Measurements from ENCODE around the gene TRIM44.
"Not testable (repeated sequence)": the region's sequence is repeated elsewhere in the genome, so short reads cannot be mapped to it uniquely, and the experiment has no call there.

TRIM44 gene

DNA sequence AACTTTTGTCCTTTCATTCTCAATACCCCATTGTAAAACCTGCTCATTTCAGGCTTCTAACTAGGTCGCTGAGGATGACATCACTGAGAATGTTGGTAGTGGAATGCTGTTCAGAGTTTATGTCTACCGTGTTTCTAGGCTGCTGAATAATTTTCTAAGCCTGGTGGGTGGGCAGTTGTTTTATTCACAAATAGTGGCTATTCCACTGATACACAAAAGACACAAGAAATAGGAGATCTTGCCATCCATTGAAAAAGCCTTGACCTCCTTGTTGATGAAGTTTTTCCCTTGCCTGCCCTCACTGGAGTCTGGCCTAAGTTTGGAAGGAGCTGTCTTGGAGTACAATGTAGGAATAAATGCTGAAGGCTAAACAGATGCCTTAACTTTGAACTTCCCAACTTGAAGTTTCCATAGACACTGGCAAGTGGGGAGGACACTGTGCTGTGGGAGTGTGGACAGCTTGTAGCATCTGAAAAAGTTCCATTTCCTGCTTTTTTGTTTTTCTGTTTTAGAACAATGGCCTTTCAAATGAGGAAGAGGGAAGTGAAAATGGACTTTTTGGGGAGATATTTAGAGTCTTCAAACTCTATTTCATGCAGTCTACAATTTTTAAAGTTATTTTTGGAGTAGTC lies 59.2 kb downstream of the TRIM44 start:
- peak; percentile 61 for DNase-seq

DNA sequence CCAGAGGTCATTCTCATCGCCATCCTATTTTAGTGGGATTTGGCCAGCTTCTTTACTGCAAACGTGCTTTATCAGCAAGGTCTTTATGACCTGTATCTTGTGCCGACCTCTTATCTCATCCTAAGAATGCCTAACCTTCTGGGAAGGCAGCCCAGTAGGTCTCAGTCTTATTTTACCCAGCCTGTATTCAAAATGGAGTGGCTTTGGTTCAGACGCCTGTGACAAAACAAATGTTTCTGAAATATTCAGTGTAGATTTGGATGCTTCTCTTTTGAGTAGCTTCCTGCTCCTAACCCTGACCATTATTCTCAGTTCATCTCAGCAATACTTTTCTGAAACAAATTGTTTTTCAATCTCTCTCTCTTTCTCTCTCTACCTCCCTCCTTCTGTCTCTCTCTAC lies 60.1 kb downstream of the TRIM44 start:
- DNase-seq = no peak

DNA sequence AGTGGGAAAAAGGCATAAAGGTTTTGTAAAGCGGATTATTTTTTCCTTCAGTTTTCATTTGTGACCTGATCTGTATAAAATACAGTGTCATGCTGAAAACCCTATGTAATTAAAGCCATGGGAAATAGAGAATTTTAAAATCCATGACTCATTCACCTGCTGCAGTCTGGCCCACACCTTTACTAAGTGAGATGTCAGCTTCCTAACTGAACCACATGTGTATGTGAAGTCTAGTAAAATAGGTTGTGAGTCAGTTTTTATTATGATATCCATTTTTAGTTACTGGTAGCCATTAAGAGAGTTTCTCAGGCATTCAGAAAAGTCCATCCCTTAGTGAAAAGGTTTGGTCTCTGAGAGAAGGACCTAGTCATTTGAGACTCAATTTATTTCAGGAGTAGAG lies 60.9 kb downstream of the TRIM44 start:
- DNase-seq = no peak

DNA sequence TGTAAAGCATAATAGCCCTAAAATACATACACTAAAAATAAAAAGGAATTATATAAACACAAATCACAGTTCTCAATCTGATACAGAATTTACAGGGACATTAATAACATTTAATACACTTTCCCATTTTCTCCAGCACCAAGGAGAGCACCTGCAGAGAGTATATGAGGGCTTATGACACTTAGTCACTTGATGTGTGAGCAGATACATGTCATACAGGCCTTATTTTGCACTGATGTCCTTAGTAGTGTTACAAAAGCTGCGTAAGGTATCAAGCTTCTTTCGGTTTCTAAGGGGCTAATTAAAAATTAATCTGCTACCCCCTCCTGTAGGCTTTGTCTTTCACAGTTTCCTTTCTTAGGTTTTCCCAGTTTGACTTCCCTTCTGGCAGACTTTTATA lies 61.3 kb downstream of the TRIM44 start:
- DNase-seq = no peak

DNA sequence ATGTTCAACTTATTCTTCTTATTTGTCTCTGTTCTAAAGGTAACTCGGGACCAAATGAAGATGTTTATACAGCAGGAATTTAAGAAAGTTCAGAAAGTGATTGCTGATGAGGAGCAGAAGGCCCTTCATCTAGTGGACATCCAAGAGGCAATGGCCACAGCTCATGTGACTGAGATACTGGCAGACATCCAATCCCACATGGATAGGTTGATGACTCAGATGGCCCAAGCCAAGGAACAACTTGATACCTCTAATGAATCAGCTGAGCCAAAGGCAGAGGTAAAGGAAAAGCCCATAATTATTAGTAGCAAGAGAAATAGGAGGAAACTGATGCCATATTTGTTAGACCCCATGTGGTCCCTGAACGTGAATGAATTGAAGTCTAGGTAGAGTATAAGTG lies 63.3 kb downstream of the TRIM44 start:
- DNase-seq = no peak

DNA sequence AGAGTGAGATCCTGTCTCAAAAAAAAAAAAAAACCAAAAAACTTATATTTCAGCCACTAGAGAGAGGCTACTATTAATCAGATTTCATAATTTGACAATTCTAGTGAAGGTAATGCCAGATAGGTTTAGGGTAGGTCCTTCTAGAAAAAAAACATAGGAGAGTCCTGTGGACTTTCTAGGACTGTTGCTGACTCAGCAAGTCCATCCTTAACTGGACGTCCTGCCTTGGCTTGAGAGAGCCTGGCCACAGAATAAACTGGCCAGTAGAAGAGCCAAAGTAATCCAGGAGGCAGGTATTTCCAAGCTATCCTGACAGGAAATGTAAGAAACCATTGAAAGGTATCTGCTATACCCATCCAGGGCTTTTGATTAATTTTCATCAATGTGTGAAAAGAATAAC lies 64.6 kb downstream of the TRIM44 start:
- no peak for DNase-seq

DNA sequence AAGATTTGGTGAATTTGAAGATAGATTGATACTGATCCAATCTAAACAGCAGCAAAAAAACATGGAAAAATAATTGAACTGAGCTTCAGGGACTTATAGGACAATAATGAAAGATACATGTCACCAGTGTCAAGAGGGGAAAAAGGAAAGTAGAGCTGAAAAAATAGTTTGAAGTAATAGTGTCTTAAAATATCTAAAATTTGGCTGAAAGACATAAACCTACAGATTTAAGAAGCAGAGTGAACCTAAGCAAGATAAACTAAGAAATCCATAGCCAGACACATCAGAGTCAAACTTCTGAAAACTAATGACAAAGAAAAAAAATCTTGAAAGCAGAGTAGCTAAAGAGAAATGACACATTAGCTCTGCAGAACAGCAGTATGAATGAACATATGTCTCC lies 67.7 kb downstream of the TRIM44 start:
- DNase-seq = no peak

DNA sequence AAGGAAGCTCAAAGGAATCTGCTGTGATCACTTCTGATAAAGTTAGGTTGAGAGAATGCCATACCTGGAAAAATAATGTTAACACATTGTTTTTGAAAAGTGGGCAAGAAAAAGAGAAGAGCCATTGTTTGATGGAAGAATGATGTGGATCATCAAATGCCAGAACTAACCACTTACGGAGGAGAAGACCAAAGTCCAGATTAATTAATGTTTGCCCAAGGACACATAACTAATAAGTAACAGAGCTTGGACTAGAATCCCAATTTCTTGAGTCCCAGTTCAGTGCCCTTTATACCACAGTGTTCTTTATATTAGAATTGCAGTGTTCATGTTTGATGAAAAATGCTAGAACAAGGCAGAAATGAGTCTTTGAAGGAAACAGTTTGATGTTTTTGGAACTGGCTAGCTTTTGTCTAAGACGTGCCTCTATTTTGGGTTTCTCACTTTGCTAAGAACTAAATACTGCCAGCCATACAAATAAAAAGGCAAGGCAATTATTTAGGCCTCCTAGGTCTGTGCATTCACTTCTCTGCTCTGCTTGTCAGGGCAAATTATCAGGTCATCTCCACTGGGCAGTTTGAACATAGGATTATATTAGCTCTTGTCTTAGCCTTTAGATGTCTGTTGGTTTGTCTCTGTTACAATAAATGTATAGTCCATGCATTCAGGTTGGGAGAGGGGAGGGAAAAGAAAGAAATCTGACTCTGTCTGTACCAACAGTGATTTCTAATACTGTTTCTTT lies 72.3 kb downstream of the TRIM44 start:
- peak; percentile 49 for DNase-seq

DNA sequence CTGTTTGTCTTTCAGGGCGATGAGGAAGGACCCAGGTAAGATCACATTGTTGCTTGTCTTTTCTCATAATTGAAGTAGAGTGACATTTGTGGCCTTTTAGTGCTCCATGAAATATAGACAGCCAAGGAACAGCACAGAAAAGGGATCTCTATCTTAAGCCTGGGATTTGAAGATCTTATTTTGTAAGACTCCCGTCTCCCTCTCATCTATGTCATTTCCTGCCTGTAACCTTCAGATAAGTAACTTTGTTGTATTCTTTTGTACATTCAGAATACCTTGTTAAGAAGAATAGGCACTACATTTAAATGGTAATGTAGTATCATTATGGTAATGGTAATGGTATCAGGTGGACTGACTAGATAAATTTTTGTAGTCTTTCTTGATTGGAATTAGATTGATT lies 72.8 kb downstream of the TRIM44 start:
- no peak for DNase-seq

DNA sequence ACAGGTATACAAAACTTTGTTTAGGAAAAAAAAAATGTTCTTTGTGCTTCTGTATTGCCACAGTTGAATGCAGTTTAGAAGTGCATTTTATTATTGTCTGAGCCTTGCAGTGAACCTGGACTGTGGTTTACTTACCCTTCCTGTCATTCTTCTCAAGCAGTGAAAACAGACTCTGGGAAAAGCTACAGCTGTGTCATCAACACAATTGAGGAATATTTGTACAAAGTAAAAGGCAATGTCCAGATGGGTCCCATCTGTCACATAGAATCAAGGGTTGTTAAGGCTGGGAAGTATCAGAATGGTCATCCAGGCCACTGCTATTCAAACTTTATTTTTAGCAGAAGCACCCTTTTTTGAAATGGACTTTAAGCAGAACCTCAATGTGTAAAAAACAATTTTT lies 73.3 kb downstream of the TRIM44 start:
- DNase-seq = no peak

DNA sequence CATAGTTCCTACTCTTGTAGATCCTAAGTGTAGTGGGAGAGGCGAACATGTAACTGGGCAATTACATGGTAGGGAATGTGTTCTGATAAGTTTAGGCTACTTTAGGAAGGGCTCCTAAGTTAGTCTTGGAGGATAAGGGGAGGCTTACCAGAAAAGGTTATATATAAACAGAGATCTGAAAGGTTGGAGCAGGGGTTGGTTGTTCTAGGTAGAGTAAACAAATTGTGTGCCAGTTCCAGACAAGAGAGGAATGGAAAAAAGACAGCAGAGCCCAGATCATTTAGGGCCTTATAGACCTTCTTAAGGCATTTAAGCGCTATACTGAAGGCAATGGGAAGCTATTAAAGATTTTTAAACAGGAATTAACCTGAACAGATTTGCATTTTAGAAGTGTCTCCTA lies 74.4 kb downstream of the TRIM44 start:
- DNase-seq = no peak

DNA sequence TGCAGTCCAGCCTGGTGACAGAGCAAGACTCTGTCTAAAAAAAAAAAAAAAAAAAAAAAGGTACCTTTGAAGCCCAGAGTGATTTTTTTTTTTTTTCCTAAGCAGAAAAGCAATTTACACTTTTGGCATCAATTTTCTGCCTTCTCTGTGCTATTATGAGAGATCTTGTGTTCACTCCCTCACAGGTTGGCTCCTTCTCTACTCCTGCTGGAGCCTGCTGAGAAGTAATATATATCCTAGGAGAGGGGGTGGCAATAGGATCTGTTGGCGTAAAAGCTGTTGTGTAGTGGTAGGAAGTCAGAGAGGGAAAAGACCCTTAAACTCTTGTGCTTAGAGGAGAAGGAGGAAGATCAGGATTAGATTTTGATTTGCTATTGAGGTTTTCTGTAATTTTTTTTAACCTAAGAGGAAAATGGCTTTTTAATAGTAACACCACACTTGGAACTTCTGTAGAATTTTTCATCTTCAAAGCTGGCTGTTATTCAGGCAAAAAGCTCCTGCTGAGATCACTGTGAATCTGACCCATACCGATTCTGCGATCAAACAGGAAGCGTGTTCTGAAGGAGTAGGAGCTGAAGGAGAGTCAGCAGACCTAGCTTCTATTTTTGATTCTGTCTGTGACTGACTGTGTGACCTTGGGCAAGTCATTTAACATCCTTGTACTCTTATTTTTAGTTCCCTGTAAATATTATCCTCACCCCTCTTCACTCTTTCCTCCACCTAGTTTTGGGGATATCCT lies 77.7 kb downstream of the TRIM44 start:
- DNase-seq = no peak

DNA sequence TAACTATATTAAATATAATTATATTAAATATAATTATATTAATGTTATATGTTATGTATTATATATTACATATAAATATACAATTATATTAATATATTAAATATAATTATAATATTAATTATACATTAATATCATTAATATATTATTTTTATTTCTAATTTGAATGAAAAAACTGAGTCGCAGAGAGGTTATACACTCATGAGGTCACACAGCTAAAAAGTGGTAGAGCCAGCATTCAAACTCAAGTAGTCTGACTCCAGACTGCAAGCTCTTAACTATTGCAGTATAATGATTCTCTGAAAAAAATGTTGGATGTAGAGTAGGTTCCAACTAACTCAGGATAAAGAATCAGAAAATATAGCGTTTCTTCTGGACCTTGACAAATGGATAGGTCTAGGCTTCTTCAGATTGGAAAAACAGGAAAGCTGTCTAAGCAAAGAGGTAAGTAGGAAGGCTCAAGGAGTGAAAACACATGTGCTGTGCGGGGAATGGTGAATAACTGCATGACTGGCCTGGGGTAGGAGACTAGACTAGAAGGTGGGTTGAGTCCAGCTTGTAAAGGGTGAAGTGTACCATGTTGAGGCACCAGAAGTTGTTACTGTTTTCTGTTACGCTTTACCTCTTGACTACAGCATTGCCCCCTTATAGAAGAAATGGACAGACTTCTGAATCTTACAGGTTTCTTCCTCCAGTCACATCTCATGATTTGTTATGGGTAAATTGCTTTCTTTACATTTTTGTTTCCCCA lies 80.3 kb downstream of the TRIM44 start:
- DNase-seq = no peak

DNA sequence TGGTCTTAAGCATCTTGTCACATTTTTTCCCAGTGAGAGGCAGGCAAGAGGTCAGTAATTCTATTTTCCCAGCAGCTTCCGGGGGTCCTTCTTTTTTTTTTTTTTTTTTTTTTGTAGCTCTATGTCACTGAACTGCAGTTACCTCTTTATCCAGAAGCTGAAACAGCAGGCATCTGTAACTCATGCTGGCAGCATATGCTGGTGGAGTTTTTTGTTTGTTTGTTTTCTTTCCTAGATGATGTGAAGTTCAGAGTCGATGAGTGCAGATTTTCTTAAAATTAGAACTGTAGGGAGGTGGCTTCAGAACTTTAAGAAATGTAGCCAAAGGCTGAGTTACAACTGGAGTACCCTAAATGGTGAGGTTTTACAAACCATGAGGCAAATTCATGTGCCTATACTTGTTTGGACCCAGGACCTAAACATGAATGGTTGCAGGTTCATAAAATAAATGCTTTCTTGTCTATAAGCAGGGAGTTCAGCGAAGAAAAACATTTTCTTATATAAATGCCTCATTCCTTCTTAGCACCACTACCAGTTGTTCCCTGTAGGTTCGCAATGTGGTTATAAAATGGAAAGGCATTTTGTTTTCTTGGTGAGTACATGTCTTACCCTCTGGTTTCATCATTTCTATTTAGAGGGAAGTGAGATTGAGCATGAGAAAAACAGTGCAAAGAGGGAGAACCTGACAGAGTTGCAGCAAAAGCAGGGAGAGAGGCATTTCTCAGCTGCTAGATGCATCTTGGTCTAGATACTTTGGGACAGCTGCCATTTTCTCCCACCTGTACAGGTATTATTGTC lies 84.0 kb downstream of the TRIM44 start:
- DNase-seq = no peak

DNA sequence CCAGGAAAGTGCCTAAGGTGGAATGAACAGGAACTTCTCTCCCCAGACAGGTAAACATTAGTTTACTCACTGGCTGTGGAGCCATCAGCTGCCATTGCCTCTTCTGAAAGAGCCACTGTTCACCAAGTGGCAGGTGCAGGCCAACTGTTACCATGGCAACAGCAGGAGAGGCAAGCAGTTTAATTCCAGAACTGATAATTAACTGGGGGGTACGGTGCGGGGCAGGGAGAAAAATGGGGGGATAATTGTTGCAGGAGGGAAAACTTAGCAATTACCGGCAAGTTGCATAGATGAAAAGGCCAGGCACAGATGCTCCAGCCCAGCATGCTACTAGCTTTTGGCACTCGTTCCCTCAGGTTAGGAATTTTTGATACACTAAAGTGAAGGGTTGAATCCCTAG lies 85.1 kb downstream of the TRIM44 start:
- DNase-seq = peak; percentile 49

DNA sequence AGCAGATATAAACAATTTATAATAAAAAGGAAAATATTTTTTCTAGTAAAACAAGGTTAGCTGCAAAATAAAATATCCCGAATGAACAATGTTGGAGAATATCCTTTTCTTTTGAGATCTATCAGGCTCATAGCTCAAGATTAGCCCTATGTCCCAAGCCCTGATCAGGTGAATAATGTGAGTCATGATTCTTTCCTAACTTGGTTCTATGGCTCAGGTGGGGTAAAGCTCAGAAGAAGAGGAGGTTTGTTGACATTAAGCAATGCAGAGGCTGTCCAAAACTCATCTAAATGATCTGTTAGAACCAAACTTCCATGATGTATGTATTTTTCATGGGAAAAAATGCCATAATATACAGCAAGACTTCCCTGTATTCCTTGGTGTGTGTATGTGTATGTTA lies 86.1 kb downstream of the TRIM44 start:
- no peak for DNase-seq

DNA sequence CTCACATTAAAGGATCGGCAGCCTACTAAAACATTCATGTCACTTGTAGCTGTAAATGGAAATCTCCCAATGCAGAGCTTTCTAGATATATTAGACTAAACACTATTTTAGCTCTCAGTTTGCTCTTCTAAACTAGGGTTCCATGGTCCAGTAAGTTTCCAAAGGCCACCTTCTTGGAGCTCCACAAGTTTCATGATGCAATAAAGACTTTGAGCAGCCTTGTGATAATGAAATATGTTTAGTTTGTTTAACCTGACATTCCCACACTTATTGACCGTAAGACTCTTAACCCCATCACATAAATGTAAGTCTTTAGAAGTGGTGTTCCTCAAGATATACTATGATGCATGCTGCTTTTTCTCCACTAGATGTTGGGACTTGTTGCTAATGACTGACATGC lies 87.7 kb downstream of the TRIM44 start:
- no peak for DNase-seq

DNA sequence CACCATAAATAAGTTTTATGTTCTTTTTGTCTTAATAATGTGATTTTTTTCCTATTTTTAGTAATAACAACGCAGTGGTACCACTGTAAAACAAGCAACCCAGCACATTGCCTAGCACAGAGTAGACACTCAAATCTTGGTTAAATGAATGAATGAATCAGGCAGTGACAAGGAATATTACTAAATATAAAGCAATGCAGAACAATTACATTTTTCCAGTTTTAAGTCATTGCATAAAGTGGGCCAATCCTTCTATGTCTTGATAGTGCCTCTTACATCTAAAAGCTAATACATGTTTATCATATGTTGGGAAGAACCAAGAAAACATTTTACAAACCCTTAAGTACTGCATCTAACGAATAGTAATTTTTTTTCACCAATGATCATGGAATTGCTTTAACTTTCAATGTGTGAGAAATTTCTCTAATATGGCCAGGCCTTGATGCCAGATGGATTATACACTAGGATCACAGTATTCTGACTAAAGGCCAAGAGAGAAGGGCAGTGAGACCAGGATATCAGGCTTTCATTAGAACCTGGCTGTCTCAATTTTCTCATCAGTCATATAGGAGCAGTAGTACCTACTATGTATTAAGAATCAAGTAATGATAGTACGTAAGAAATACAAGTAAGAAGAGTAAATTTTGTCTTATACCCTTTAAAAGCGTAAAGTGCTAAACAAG lies 88.5 kb downstream of the TRIM44 start:
- no peak for DNase-seq

DNA sequence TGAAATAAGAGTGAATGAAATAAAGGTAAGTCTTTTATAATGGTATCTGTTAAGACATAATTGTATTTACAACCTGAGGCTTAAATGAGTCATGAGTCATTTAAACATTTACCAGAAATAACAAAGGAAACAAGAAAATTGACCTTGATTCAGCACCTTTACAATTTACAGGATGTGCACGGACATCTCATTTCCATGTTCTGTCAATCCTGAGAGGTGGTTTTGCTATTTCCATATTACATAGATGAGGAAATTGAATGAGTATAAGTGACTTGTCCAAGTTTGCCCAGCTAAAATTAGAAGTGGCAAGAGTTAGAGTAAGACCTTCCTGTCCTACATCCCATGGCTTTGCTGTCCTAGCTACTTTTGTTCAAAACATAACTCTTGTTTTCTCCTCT lies 89.1 kb downstream of the TRIM44 start:
- no peak for DNase-seq

DNA sequence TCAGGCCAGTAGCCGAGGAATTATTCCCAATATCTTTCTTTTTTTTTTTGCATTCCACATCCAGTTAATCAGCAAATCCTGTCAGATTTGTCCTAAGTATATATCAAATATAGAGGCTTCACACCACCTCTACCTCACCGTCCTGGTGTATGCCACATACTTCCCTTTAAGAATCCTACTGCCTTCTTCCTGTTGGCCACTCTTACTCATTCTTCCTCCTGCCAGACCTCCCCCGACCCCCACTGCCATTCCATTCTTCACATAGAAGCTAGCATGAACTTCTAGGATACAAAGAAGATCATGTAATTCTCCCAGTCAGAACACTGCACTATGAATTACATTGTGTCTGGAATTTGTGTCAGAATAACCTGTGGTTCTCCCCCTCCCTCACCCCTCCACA lies 89.5 kb downstream of the TRIM44 start:
- DNase-seq = no peak

DNA sequence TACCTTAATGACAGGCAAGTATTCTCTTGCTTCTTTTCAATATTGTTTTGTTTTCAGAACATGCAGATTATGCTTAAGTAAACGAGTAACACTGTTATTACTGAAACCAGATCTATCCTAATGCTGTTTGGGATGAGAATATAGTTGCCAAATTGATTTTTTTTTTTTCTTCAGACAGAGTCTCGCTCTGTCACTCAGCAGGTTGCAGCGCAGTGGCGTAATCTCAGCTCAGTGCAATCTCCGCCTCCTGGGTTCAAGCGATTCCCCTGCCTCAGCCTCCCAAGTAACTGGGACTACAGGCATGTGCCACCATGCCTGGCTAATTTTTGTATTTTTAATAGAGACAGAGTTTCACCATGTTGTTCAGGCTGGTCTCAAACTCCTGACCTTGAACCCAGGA lies 91.0 kb downstream of the TRIM44 start:
- DNase-seq = not testable (repeated sequence)

DNA sequence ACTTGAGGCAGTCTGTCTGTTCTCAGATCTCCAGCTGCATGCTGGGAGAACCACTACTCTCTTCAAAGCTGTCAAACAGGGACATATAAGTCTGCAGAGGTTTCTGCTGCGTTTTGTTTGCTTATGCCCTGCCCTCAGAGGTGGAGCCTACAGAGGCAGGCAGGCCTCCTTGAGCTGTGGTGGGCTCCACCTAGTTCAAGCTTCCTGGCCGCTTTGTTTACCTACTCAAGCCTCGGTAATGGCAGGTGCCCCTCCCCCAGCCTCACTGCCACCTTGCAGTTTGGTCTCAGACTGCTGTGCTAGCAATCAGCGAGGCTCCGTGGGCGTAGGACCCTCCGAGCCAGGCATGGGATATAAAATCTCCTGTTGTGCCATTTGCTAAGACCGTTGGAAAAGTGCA lies 97.4 kb downstream of the TRIM44 start:
- not testable (repeated sequence) for DNase-seq
